Psoas muscle (tissue), 8 donors: ENCODE data around the gene ISLR2. TPM values are rescaled to one million over a fixed set of nuclear protein-coding genes. Genes with fewer than 3 reads are reported as not detected.

Experiments used
- ATAC-seq, 4 donors: fragments of 200-7000 bp; cut with Tn5 transposase; one replicate each; pipeline ENCODE4 v1.9.1; 2020; ENCODE audit warnings: moderate library complexity in 3 of 4, mild to moderate bottlenecking in 2 of 4
- DNase-seq, 2 donors: peaks; one replicate each; pipeline ENCODE4 v3.0.0-alpha.2; 2020
- H3K27ac ChIP-seq: fragments of 200-600 bp; one replicate; pipeline ENCODE4 v1.8.0; 2022
- H3K27me3 ChIP-seq, 3 donors: fragments of 200-600 bp in 1 of 3; one replicate each; pipeline versions ENCODE4 v1.6.1 to v1.8.0; 2013 to 2022; ENCODE audit warnings: low read length in 2 of 3, mild to moderate bottlenecking in 2 of 3, moderate library complexity in 1 of 3; ENCODE audit not compliant: insufficient read depth in 3 of 3
- H3K36me3 ChIP-seq, 2 donors: fragments of 200-600 bp in 1 of 2; one replicate each; pipeline versions ENCODE4 v1.6.1 to v1.8.0; 2013 to 2022; ENCODE audit warnings: low read depth in 1 of 2, mild to moderate bottlenecking in 1 of 2, moderate library complexity in 1 of 2; ENCODE audit not compliant: insufficient read depth in 1 of 2
- H3K4me1 ChIP-seq: fragments of 200-600 bp; one replicate; pipeline ENCODE4 v1.8.0; 2022
- H3K4me3 ChIP-seq: fragments of 200-600 bp; one replicate; pipeline ENCODE4 v1.8.0; 2022; ENCODE audit warnings: mild to moderate bottlenecking
- H3K9me3 ChIP-seq: fragments of 200-600 bp; one replicate; pipeline ENCODE4 v1.8.0; 2022
- WGBS, 3 donors: extraction: QIAGEN DNeasy Blood & Tissue Kit; methylation state at CpG; one replicate each; pipeline versions ENCODE4 v1.1.6 to v1.1.7; 2013; 5-methylcytosine and 5-hydroxymethylcytosine counted together
- intact Hi-C, 2 donors: fragments of 100-400 bp; cut with DNase I; formaldehyde crosslinking; loops; one replicate each; pipeline versions ENCODE4 v1.11.0 to v1.14.2; 2022
- polyA plus RNA-seq, 3 donors: library from polyadenylated mRNA; stranded (reverse); fragments of 200-250 nt; gene quantifications; one replicate each; pipeline ENCODE4 v1.2.3, GENCODE V29; 2013
- total RNA-seq, 4 donors: library from RNA; stranded (reverse); fragmentation: NEBNext Ultra II Directional in 2 of 4; extraction: Animal tissue kit (Norgen Biotek cat#: 25700) in 2 of 4; gene quantifications; one replicate each; pipeline versions ENCODE4 v1.2.1 to v1.2.4, GENCODE V29; 2021 to 2023
- TF ChIP-seq, protein P1 (sequence below): fragments of 200-600 bp; IDR thresholded peaks from one replicate; pipeline ENCODE4 v1.8.0; 2022; ENCODE audit warnings: antibody characterized with exemption
- donor health status: healthy with polysubstance abuse.
- donor health status: DM: no; HTN: no; CAD: no; lungs with moderate emphysema.
- donor health status: Bipolar disorder and iron deficiency.
- donor health status: healthy.
- donor health status: DM: yes; HTN: yes; CAD: no.
- donor health status: DM: no; HTN: no; CAD: no.
- donor health status: DM: no; HTN: no; CAD: no.
- donor health status: DM: yes; HTN: yes; CAD: no.

ISLR2 gene
- total and polyA plus RNA-seq, 7 donors: 1.1 to 2.2 (median 1.4) TPM

- Histone ChIP-seq H3K27me3 (peaks cover 0 to 85% (median 50%) of the 10 kb centered on the region in 3 donors), H3K27ac (peak overlapping the region; percentile 16), H3K36me3 (no peaks in the 10 kb centered on the region), H3K4me1 (peaks cover 4% of the 10 kb centered on the region), H3K9me3 (no peaks in the 10 kb centered on the region), H3K4me3 (peak overlapping the region; percentile 56)
- peak in 1 of 4 donors; percentile 9 for ATAC-seq
- intact Hi-C loops: loop anchor here in 1 of 2 donors (5.0 kb wide), 1 partner anchor 193 kb away; no protein-coding TSS in a partner anchor
- 5 to 16% (median 8%) methylated on average over 41 to 43 of the region's 43 CpGs for WGBS, 3 donors
- TF ChIP-seq, protein P1, sequence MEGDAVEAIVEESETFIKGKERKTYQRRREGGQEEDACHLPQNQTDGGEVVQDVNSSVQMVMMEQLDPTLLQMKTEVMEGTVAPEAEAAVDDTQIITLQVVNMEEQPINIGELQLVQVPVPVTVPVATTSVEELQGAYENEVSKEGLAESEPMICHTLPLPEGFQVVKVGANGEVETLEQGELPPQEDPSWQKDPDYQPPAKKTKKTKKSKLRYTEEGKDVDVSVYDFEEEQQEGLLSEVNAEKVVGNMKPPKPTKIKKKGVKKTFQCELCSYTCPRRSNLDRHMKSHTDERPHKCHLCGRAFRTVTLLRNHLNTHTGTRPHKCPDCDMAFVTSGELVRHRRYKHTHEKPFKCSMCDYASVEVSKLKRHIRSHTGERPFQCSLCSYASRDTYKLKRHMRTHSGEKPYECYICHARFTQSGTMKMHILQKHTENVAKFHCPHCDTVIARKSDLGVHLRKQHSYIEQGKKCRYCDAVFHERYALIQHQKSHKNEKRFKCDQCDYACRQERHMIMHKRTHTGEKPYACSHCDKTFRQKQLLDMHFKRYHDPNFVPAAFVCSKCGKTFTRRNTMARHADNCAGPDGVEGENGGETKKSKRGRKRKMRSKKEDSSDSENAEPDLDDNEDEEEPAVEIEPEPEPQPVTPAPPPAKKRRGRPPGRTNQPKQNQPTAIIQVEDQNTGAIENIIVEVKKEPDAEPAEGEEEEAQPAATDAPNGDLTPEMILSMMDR: no peak
- DNase-seq: peak in 1 of 2 donors; percentile 19
Measured at GRCh38 chr15:74128785-74129585, 1.4 kb upstream of the ISLR2 start.

GRCh38 chr15:74129586-74130154 is 716 bp upstream of the ISLR2 start:
- peak overlapping the region; percentile 56 for H3K4me3 ChIP-seq
- peaks cover 4% of the 10 kb centered on the region for H3K4me1 ChIP-seq
- H3K9me3 ChIP-seq: no peaks in the 10 kb centered on the region
- H3K27ac ChIP-seq: peak overlapping the region; percentile 16
- DNase-seq (peak in 1 of 2 donors; percentile 54), ATAC-seq (no peak)
- WGBS, 3 donors: 3 to 5% (median 4%) methylated on average over 39 to 40 of the region's 40 CpGs
- intact Hi-C loops: loop anchor here in 1 of 2 donors (5.0 kb wide), 1 partner anchor 193 kb away; no protein-coding TSS in a partner anchor
- TF ChIP-seq, protein P1: no peak
- H3K27me3 ChIP-seq: peaks cover 0 to 85% (median 49%) of the 10 kb centered on the region in 3 donors
- no peaks in the 10 kb centered on the region for H3K36me3 ChIP-seq

- ATAC-seq: no peak
- no peaks in the 10 kb centered on the region for H3K36me3 ChIP-seq
- peaks cover 4% of the 10 kb centered on the region for H3K4me1 ChIP-seq
- intact Hi-C loops: no loop called here
- no peaks in the 10 kb centered on the region for H3K9me3 ChIP-seq
- H3K27ac ChIP-seq: no peak overlapping the region
- peak overlapping the region; percentile 44 for H3K4me3 ChIP-seq
- WGBS, 3 donors: 12 to 20% (median 14%) methylated on average over 28 of the region's 28 CpGs
- TF ChIP-seq, protein P1: no peak
- H3K27me3 ChIP-seq: peaks cover 0 to 84% (median 48%) of the 10 kb centered on the region in 3 donors
- DNase-seq: no peak
Measured at GRCh38 chr15:74130849-74131627, 652 bp downstream of the ISLR2 start.

GRCh38 chr15:74131628-74132413 is 1.4 kb downstream of the ISLR2 start:
- no peak for ATAC-seq
- H3K27ac ChIP-seq: no peak overlapping the region

More at GRCh38 chr15:74131628-74132413, 1.4 kb downstream of the ISLR2 start:
- H3K9me3 ChIP-seq: no peaks in the 10 kb centered on the region
- intact Hi-C loops: no loop called here
- peaks cover 4% of the 10 kb centered on the region for H3K4me1 ChIP-seq
- H3K4me3 ChIP-seq: peak overlapping the region; percentile 44
- 16 to 26% (median 17%) methylated on average over 20 of the region's 20 CpGs for WGBS, 3 donors
- H3K36me3 ChIP-seq: no peaks in the 10 kb centered on the region
- no peak for DNase-seq
- TF ChIP-seq, protein P1: no peak
- peaks cover 0 to 91% (median 48%) of the 10 kb centered on the region in 3 donors for H3K27me3 ChIP-seq
